ENCODE measurements around the gene BCAN. TPM values are rescaled to one million over a fixed set of nuclear protein-coding genes. Genes with fewer than 3 reads are reported as not detected.

BCAN gene
- polyA plus RNA-seq, 1 donor (not counting 4 experiments of a cell fraction or from before 2014, with no cell fraction given): not detected

- Histone ChIP-seq H3K9ac (ENCODE audit: control insufficient read depth, extremely low read depth, insufficient read depth, low read length) (no peak overlapping the region), H3K4me3 (ENCODE audit: control insufficient read depth in 2 of 3, extremely low read depth in 1 of 3, insufficient read depth in 2 of 3, low read depth in 1 of 3, low read length in 3 of 3) (no peak overlapping the region), H3K9me1 (ENCODE audit: control insufficient read depth, extremely low read depth, insufficient read depth, low read length) (no peaks in the 10 kb centered on the region), H3K9me3 (ENCODE audit: control insufficient read depth, low read depth, low read length) (no peaks in the 10 kb centered on the region), H3K27me3 (ENCODE audit: control insufficient read depth, extremely low read depth, insufficient read depth, low read length) (peaks cover 5% of the 10 kb centered on the region), H4K20me1 (ENCODE audit: control insufficient read depth, extremely low read depth, insufficient read depth, low read length) (no peaks in the 10 kb centered on the region), H2AFZ (ENCODE audit: control insufficient read depth, low read length) (no peak overlapping the region), H3K79me2 (ENCODE audit: control insufficient read depth, insufficient read depth, low read length) (no peaks in the 10 kb centered on the region), H3K4me2 (ENCODE audit: control insufficient read depth, extremely low read depth, insufficient read depth, low read depth, low read length) (no peak overlapping the region), H3K27ac (ENCODE audit: control insufficient read depth, insufficient read depth, low read length) (no peak overlapping the region), H3K36me3 (ENCODE audit: control insufficient read depth in 2 of 2, extremely low read depth in 1 of 2, insufficient read depth in 2 of 2, low read length in 2 of 2) (no peaks in the 10 kb centered on the region), H3K4me1 (ENCODE audit: control insufficient read depth, extremely low read depth, insufficient read depth, low read length) (peaks cover 22% of the 10 kb centered on the region)
- DNase-seq (ENCODE audit: low read depth, low spot score) (no peak), FAIRE-seq (no peak)
- no peak for TF ChIP-seq CTCF (optimal IDR thresholded peaks at IDR 0.05 in 1 of 3, IDR thresholded peaks at IDR 0.05 in 1 of 3, conservative IDR thresholded peaks at IDR 0.05 in 1 of 3; ENCODE audit: extremely low read depth in 1 of 3, insufficient read depth in 2 of 3, low read length in 3 of 3)
- TF ChIP-seq EZH2 (IDR thresholded peaks at IDR 0.05; ENCODE audit: low read length): no peak
- dilution Hi-C loops (cut with MboI; ENCODE audit: extremely low pct_ligation_motif_present, low sequenced_read_pairs): no loop called here
These were observed 20.8 kb downstream of the BCAN start for GRCh38 chr1:156662800-156663055.

- no peaks in the 10 kb centered on the region for H3K36me3 ChIP-seq (ENCODE audit: control insufficient read depth in 2 of 2, extremely low read depth in 1 of 2, insufficient read depth in 2 of 2, low read length in 2 of 2)
- H3K4me2 ChIP-seq (ENCODE audit: control insufficient read depth, extremely low read depth, insufficient read depth, low read depth, low read length): no peak overlapping the region
- no peak overlapping the region for H3K4me3 ChIP-seq (ENCODE audit: control insufficient read depth in 2 of 3, extremely low read depth in 1 of 3, insufficient read depth in 2 of 3, low read depth in 1 of 3, low read length in 3 of 3)
- H3K79me2 ChIP-seq (ENCODE audit: control insufficient read depth, insufficient read depth, low read length): no peaks in the 10 kb centered on the region
- DNase-seq (ENCODE audit: low read depth, low spot score) (no peak), FAIRE-seq (no peak)
- no peak overlapping the region for H3K27ac ChIP-seq (ENCODE audit: control insufficient read depth, insufficient read depth, low read length)
- no peak for TF ChIP-seq EZH2 (IDR thresholded peaks at IDR 0.05; ENCODE audit: low read length)
- TF ChIP-seq CTCF (optimal IDR thresholded peaks at IDR 0.05 in 1 of 3, IDR thresholded peaks at IDR 0.05 in 1 of 3, conservative IDR thresholded peaks at IDR 0.05 in 1 of 3; ENCODE audit: extremely low read depth in 1 of 3, insufficient read depth in 2 of 3, low read length in 3 of 3): no peak
- H3K9ac ChIP-seq (ENCODE audit: control insufficient read depth, extremely low read depth, insufficient read depth, low read length): no peak overlapping the region
- peaks cover 22% of the 10 kb centered on the region for H3K4me1 ChIP-seq (ENCODE audit: control insufficient read depth, extremely low read depth, insufficient read depth, low read length)
- H3K9me1 ChIP-seq (ENCODE audit: control insufficient read depth, extremely low read depth, insufficient read depth, low read length): no peaks in the 10 kb centered on the region
- H2AFZ ChIP-seq (ENCODE audit: control insufficient read depth, low read length): no peak overlapping the region
- H3K9me3 ChIP-seq (ENCODE audit: control insufficient read depth, low read depth, low read length): no peaks in the 10 kb centered on the region
- H4K20me1 ChIP-seq (ENCODE audit: control insufficient read depth, extremely low read depth, insufficient read depth, low read length): no peaks in the 10 kb centered on the region
- dilution Hi-C loops (cut with MboI; ENCODE audit: extremely low pct_ligation_motif_present, low sequenced_read_pairs): no loop called here
- H3K27me3 ChIP-seq (ENCODE audit: control insufficient read depth, extremely low read depth, insufficient read depth, low read length): peaks cover 1% of the 10 kb centered on the region
These were observed 21.3 kb downstream of the BCAN start for GRCh38 chr1:156663178-156663577.

Data from keratinocyte (primary cell).